ENCODE data around the gene ACTR8. TPM values are rescaled to one million over a fixed set of nuclear protein-coding genes. Genes with fewer than 3 reads are reported as not detected.

ACTR8 gene
- total RNA-seq, 1 donor from 2014 or later = 22.8 TPM

GRCh38 chr3:53830944-53831343, 51.0 kb downstream of the ACTR8 start:
- Histone ChIP-seq H3K36me3 (no peaks in the 10 kb centered on the region), H3K4me1 (no peaks in the 10 kb centered on the region), H3K9me3 (no peaks in the 10 kb centered on the region), H3K4me3 (no peak overlapping the region), H3K27ac (no peak overlapping the region), H3K27me3 (no peaks in the 10 kb centered on the region)
- intact Hi-C loops (cut with DNase I) = no loop called here
- ATAC-seq (no peak), DNase-seq (no peak)
- TF ChIP-seq CTCF (IDR thresholded peaks at IDR 0.05) = no peak

- intact Hi-C loops (cut with DNase I) = no loop called here
- H3K36me3 ChIP-seq = no peaks in the 10 kb centered on the region
- no peak overlapping the region for H3K27ac ChIP-seq
- no peaks in the 10 kb centered on the region for H3K27me3 ChIP-seq
- H3K4me3 ChIP-seq = no peak overlapping the region
- H3K9me3 ChIP-seq = no peaks in the 10 kb centered on the region
- DNase-seq (no peak), ATAC-seq (no peak)
- no peak for TF ChIP-seq CTCF (IDR thresholded peaks at IDR 0.05)
- no peaks in the 10 kb centered on the region for H3K4me1 ChIP-seq
Observed at GRCh38 chr3:53829605-53830004, 52.3 kb downstream of the ACTR8 start.

- intact Hi-C loops (cut with DNase I) = no loop called here
Observed at GRCh38 chr3:53828581-53828980, 53.4 kb downstream of the ACTR8 start.

GRCh38 chr3:53826048-53826447, 55.9 kb downstream of the ACTR8 start:
- no peak for TF ChIP-seq CTCF (IDR thresholded peaks at IDR 0.05)
- intact Hi-C loops (cut with DNase I) = no loop called here
- H3K4me1 ChIP-seq = no peaks in the 10 kb centered on the region
- H3K9me3 ChIP-seq = no peaks in the 10 kb centered on the region
- H3K4me3 ChIP-seq = no peak overlapping the region
- H3K27ac ChIP-seq = no peak overlapping the region
- ATAC-seq = no peak
- H3K27me3 ChIP-seq = no peaks in the 10 kb centered on the region
- DNase-seq = no peak
- no peaks in the 10 kb centered on the region for H3K36me3 ChIP-seq

More at GRCh38 chr3:53828581-53828980, 53.4 kb downstream of the ACTR8 start:
- Histone ChIP-seq H3K36me3 (no peaks in the 10 kb centered on the region), H3K4me1 (no peaks in the 10 kb centered on the region), H3K27me3 (no peaks in the 10 kb centered on the region), H3K9me3 (no peaks in the 10 kb centered on the region), H3K4me3 (no peak overlapping the region), H3K27ac (no peak overlapping the region)
- DNase-seq (no peak), ATAC-seq (peak; percentile 46)
- TF ChIP-seq CTCF (IDR thresholded peaks at IDR 0.05) = no peak

- TF ChIP-seq CTCF (IDR thresholded peaks at IDR 0.05) = no peak
- H3K36me3 ChIP-seq = no peaks in the 10 kb centered on the region
- no peak overlapping the region for H3K27ac ChIP-seq
- H3K4me3 ChIP-seq = no peak overlapping the region
- no peaks in the 10 kb centered on the region for H3K9me3 ChIP-seq
- ATAC-seq = no peak
- intact Hi-C loops (cut with DNase I) = no loop called here
- no peaks in the 10 kb centered on the region for H3K27me3 ChIP-seq
- DNase-seq = no peak
- no peaks in the 10 kb centered on the region for H3K4me1 ChIP-seq
Observed at GRCh38 chr3:53824795-53825194, 57.2 kb downstream of the ACTR8 start.

GRCh38 chr3:53823956-53824657, 57.8 kb downstream of the ACTR8 start:
- Histone ChIP-seq H3K36me3 (no peaks in the 10 kb centered on the region), H3K4me3 (no peak overlapping the region), H3K9me3 (no peaks in the 10 kb centered on the region), H3K27me3 (no peaks in the 10 kb centered on the region), H3K27ac (no peak overlapping the region), H3K4me1 (no peaks in the 10 kb centered on the region)
- DNase-seq (no peak), ATAC-seq (no peak)
- no peak for TF ChIP-seq CTCF (IDR thresholded peaks at IDR 0.05)
- intact Hi-C loops (cut with DNase I) = no loop called here
